ENCODE measurements around the gene YDJC.

DNA sequence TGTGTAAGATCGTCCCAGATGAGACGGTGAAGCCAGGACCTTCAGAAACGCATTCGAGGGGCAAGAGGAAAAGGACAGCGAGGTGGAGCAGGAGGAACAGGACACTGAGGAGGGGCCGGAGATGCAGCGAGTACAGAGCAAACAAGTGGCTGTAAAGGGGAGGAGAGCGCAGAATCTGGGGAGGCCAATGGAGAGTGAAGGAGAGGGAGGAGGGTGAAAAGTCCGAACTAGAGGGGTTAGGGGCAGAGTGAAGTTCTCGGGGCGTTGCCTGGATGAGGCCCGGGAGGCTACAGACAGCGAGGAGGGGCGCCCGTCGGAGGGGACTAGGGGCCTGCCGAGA lies 27.2 kb upstream of the YDJC start:
- TF ChIP-seq, protein P1, sequence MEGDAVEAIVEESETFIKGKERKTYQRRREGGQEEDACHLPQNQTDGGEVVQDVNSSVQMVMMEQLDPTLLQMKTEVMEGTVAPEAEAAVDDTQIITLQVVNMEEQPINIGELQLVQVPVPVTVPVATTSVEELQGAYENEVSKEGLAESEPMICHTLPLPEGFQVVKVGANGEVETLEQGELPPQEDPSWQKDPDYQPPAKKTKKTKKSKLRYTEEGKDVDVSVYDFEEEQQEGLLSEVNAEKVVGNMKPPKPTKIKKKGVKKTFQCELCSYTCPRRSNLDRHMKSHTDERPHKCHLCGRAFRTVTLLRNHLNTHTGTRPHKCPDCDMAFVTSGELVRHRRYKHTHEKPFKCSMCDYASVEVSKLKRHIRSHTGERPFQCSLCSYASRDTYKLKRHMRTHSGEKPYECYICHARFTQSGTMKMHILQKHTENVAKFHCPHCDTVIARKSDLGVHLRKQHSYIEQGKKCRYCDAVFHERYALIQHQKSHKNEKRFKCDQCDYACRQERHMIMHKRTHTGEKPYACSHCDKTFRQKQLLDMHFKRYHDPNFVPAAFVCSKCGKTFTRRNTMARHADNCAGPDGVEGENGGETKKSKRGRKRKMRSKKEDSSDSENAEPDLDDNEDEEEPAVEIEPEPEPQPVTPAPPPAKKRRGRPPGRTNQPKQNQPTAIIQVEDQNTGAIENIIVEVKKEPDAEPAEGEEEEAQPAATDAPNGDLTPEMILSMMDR (IDR thresholded peaks at IDR 0.05), result no peak
- no peak for TF ChIP-seq POLR2A (IDR thresholded peaks at IDR 0.05)
